Measurements from ENCODE around the gene SMIM10. TPM values are rescaled to one million over a fixed set of nuclear protein-coding genes. Genes with fewer than 3 reads are reported as not detected.

Gene SMIM10
- total and polyA plus RNA-seq, 8 donors = 0.45 to 13.1 (median 4.0) TPM; not detected in 2

GRCh38 chrX:134975516-134975915 lies 15.3 kb upstream of the SMIM10 start:
- TF ChIP-seq CTCF (IDR thresholded peaks at IDR 0.05) = no peak
- no peak for TF ChIP-seq POLR2AphosphoS5 (IDR thresholded peaks at IDR 0.05)
- no peak for TF ChIP-seq EP300 (IDR thresholded peaks at IDR 0.05)
- TF ChIP-seq POLR2A (IDR thresholded peaks at IDR 0.05) = no peak
- no peak for DNase-seq

GRCh38 chrX:134981910-134982309 lies 8.9 kb upstream of the SMIM10 start:
- no peaks in the 10 kb centered on the region for H3K36me3 ChIP-seq
- H3K9me3 ChIP-seq = no peaks in the 10 kb centered on the region
- intact Hi-C loops (cut with DNase I; ENCODE audit: low total_unique reads) = no loop called here
- H3K4me1 ChIP-seq = no peaks in the 10 kb centered on the region
- no peak overlapping the region for H3K27ac ChIP-seq
- DNase-seq = no peak
- TF ChIP-seq POLR2A (IDR thresholded peaks at IDR 0.05) = no peak
- TF ChIP-seq POLR2AphosphoS5 (IDR thresholded peaks at IDR 0.05) = no peak
- no peak for TF ChIP-seq CTCF (IDR thresholded peaks at IDR 0.05)
- TF ChIP-seq EP300 (IDR thresholded peaks at IDR 0.05) = no peak
- H3K4me3 ChIP-seq = no peak overlapping the region
- 67 to 84% (median 75%) methylated on average over 3 of the region's 3 CpGs for WGBS, 5 donors
- no peaks in the 10 kb centered on the region for H3K27me3 ChIP-seq

More at GRCh38 chrX:134975516-134975915, 15.3 kb upstream of the SMIM10 start:
- Histone ChIP-seq H3K9me3 (no peaks in the 10 kb centered on the region), H3K4me3 (no peak overlapping the region), H3K27me3 (no peaks in the 10 kb centered on the region), H3K36me3 (no peaks in the 10 kb centered on the region), H3K4me1 (no peaks in the 10 kb centered on the region), H3K27ac (no peak overlapping the region)
- intact Hi-C loops (cut with DNase I; ENCODE audit: low total_unique reads) = no loop called here
- 86 to 100% (median 87%) methylated on average over 1 of the region's 1 CpG for WGBS, 5 donors

GRCh38 chrX:134982748-134983147 lies 8.0 kb upstream of the SMIM10 start:
- intact Hi-C loops (cut with DNase I; ENCODE audit: low total_unique reads) = no loop called here
- Histone ChIP-seq H3K4me1 (no peaks in the 10 kb centered on the region), H3K27ac (no peak overlapping the region), H3K36me3 (no peaks in the 10 kb centered on the region), H3K9me3 (no peaks in the 10 kb centered on the region), H3K4me3 (no peak overlapping the region), H3K27me3 (no peaks in the 10 kb centered on the region)
- TF ChIP-seq POLR2A (IDR thresholded peaks at IDR 0.05) = no peak
- TF ChIP-seq POLR2AphosphoS5 (IDR thresholded peaks at IDR 0.05) = no peak
- no peak for TF ChIP-seq EP300 (IDR thresholded peaks at IDR 0.05)
- WGBS, 5 donors = 66 to 100% (median 84%) methylated on average over 1 to 2 of the region's 2 CpGs
- no peak for DNase-seq

- WGBS, 5 donors = 71 to 89% (median 75%) methylated on average over 4 of the region's 4 CpGs
- no peaks in the 10 kb centered on the region for H3K36me3 ChIP-seq
- peaks cover 0 to 1% (median 0%) of the 10 kb centered on the region in 4 donors for H3K4me1 ChIP-seq
- no peak overlapping the region for H3K4me3 ChIP-seq
- intact Hi-C loops (cut with DNase I; ENCODE audit: low total_unique reads) = no loop called here
- no peak for DNase-seq
- peaks cover 0 to 4% (median 0%) of the 10 kb centered on the region in 3 donors for H3K27me3 ChIP-seq
- TF ChIP-seq EP300 (IDR thresholded peaks at IDR 0.05) = no peak
- TF ChIP-seq CTCF (IDR thresholded peaks at IDR 0.05) = no peak
- no peak for TF ChIP-seq POLR2A (IDR thresholded peaks at IDR 0.05)
- no peak for TF ChIP-seq POLR2AphosphoS5 (IDR thresholded peaks at IDR 0.05)
- no peaks in the 10 kb centered on the region for H3K9me3 ChIP-seq
- no peak overlapping the region for H3K27ac ChIP-seq
Measured at GRCh38 chrX:134985479-134985878, 5.3 kb upstream of the SMIM10 start.

GRCh38 chrX:134990475-134990800 lies 353 bp upstream of the SMIM10 start:
- Histone ChIP-seq H3K4me3 (peak overlapping the region in 3 of 4 donors; percentile 43 to 48 (median 48)), H3K9me3 (no peaks in the 10 kb centered on the region), H3K27me3 (peaks cover 0 to 11% (median 0%) of the 10 kb centered on the region in 3 donors), H3K36me3 (no peaks in the 10 kb centered on the region), H3K4me1 (peaks cover 0 to 11% (median 0%) of the 10 kb centered on the region in 4 donors), H3K27ac (peak overlapping the region in 2 of 5 donors; percentile 38 to 64)
- WGBS, 5 donors = 43 to 61% (median 49%) methylated on average over 4 of the region's 4 CpGs
- intact Hi-C loops (cut with DNase I; ENCODE audit: low total_unique reads) = no loop called here
- no peak for DNase-seq
- TF ChIP-seq EP300 (IDR thresholded peaks at IDR 0.05) = no peak
- TF ChIP-seq POLR2AphosphoS5 (IDR thresholded peaks at IDR 0.05) = no peak
- TF ChIP-seq POLR2A (IDR thresholded peaks at IDR 0.05) = no peak
- TF ChIP-seq CTCF (IDR thresholded peaks at IDR 0.05) = no peak

Data from stomach (tissue), 9 donors.